GM18526 (cell line): ENCODE data around the gene IQSEC1.

Experiments used
- POLR2A ChIP-seq: IDR thresholded peaks from 3 replicates; pipeline ENCODE4 v1.6.1; 2011; ENCODE audit not compliant: insufficient read length; ENCODE audit errors: extremely low read depth

The IQSEC1 gene

DNA sequence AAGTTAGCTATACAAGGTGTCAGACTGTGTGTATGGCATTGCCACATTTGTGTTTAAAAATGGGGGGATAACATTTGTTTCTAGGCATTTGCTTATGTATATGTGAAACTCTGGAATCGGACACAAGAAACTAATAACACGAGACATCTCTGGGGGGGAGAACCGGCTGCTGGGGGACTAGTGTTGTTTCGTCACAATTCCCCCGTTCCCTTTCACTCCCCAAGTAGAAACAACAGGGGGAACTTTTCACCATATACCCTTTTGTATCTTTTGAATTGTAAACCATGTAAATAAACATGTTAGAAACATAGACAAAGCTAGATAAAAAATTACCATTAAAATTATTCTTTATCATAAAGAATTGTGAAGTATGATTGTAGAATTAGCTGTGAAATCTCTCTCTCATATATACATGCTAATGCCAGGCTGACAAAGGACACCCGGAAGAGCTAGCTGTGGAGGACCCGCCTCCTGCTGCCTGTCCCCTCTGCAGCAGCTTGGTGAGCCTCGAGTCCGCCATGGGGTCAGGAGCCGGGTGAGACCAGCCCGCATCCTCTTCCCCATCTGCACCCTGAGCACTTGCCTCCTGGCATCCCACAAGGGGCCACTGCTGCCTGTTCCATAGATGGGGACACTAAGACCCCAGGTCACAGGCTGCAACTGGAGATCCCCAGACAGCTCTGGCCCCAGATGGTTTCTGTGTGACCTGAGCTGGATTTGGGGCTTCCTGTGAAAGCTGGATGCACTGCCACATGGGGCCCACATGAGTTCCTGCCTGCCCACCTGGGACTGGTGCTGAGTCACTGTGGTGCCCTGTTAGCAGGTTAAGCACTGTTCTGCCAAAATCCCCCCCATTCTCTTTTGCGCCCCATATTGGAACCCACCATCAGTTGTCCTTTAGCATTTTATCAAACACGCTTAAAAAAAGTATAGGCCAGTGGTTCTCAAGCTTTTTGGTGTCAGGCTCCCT lies 91.6 kb downstream of the IQSEC1 start:
- no peak for TF ChIP-seq POLR2A

DNA sequence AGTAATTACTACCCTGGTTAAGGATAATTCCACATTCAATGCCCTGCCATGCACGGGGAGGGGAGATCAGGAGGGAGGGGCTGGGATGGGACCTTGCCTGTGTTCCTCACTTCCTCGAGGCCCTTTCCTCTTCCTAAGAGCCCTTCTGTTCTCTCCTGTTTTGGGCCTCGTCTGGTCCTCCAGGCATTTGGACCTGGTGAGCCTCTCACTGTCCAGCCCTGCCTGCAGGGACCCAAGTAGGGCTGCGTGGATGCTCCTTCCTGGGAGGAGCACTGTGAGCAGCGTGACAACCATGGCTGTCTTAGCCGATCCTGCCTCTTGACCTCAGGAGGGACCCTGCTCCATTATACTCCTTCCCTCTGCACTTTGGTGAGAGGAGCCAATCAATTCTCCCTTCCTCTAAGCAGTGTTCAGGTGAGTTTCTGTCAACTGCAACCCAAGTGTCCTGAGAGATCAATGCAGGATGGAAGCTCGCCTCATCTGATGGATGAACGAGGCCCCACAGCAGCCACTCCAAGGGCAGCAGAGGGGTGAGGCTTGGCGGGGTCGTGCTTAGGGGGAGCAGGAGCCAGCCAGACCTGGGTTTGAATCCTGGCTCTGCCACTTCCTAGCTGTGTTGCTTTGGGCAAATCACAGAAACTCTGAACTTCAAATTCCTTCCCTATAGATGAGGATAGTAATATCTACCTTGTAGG lies 92.5 kb downstream of the IQSEC1 start:
- no peak for TF ChIP-seq POLR2A

GRCh38 chr3:12979947-12980487 lies 93.2 kb downstream of the IQSEC1 start:
- TF ChIP-seq POLR2A = no peak

DNA sequence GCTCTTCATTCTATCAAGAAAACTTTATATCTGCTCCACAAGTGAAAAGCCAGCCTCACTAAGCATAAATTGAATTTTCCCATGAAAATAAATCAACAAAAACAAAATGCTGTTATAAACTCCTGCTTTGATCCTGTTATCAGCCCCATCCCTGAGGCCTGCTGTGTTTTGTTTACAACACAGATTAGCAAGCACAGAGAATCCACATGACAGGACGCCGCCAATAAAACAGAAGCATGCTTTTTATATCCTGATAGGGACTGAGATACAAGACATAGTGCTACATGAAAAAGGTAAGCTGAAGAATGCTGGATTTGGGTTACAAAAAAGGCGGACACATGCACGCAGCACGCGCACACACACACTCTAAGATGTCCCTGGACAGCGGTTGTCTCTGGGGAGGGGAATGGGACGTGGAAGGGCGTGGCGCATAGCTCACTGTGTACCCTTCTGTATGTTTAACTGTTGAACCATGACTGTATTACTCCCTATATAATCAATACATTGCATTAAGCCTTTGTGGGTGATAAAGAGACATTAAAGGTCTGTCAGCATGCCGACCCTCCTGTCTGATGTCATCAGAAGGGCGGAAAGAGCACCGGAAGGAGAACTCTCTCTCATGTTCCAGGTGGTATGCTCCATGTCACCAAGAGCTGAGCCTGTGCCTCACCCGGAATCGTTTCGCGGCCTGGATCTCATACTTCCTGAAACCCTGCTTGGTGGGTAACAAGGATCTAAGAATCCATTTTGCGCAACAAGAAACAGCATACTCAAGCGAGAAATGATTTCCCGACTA lies 93.9 kb downstream of the IQSEC1 start:
- no peak for TF ChIP-seq POLR2A

- no peak for TF ChIP-seq POLR2A
These were observed 94.5 kb downstream of the IQSEC1 start for GRCh38 chr3:12978682-12979081.

GRCh38 chr3:12977117-12977808 lies 96.0 kb downstream of the IQSEC1 start:
- no peak for TF ChIP-seq POLR2A

GRCh38 chr3:12975748-12976522 lies 97.3 kb downstream of the IQSEC1 start:
- TF ChIP-seq POLR2A = no peak

DNA sequence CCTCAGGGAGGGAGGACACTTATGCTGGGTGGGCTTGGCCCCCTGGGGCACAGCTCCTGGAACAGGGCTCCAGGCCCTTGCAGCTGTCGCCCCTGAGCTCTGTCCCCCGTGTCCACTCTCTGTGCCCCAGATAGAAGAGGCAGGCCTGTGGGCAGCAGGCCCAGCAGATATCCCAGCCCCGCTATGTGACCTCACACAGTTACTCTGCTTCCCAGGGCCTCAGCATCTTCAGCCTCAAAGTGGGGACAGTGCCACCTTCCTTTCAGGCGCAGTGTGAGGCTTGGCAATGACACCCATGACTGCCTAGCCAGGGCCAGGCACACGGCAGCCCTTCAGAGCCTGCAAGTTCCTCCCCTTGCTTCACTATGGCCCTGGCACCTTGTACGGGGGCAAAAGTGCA lies 98.4 kb downstream of the IQSEC1 start:
- TF ChIP-seq POLR2A = no peak

- TF ChIP-seq POLR2A = no peak
These were observed 98.9 kb downstream of the IQSEC1 start for GRCh38 chr3:12974334-12974733.

GRCh38 chr3:12973827-12974226 lies 99.4 kb downstream of the IQSEC1 start:
- TF ChIP-seq POLR2A = no peak

DNA sequence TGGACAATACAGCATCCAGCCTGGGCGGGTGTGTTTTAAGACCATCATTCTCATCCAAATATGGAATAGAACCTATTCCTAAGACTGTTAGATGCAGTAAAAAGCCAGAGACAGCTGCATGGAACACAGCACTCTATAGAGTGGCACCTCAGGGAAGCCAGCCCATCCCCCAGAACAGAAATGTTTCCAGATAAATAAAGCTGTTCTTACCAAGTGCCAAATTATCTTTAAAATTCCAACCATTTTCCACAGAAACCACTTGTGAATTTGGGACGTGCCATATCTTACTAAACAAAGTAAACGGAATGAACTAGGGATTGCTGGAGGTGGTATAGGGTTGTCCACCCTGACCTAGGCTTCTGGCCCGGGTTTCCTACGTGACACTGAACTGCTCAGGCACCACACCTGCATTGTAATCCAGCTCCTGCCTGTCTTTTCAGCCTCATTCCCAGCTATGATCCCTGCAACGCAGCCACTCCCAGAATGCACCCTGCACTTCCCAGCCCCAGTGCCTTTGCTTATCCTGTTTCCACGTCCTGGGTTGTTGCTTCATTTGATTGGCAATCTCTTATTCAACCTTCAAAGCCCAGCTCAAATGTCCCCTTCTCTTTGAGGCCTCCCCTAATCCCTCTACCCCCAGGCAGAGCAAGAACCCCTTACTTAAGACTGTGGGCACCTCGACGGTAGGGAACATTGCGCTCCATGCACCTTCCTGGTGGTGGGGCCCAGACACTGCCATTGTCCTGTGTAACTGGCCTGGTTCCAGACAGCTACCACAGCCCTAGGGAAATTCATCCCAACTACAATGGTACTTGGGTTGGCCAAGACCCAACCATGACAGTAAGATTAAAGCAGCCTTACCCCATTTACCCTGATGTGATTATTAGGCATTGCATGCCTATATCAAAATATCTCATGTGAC lies 100.2 kb downstream of the IQSEC1 start:
- no peak for TF ChIP-seq POLR2A

DNA sequence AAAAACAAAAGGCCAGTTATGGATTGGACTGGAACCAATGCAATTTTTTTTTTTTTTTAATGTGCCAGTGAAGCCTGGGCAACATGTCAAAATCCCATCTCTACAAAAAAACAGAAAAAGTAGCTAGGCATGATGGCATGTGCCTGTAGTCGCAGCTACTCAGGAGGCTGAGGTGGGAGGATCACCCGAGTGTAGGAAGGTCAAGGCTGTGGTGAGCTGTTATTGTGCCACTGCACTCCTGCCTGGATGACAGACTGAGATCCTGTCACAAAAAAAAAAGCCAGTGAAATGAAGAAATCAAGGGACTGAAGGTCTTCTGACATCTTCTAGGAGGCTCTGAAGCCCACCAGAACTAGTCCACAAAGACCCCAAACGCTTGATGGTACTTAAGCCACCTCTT lies 101.2 kb downstream of the IQSEC1 start:
- no peak for TF ChIP-seq POLR2A

GRCh38 chr3:12970684-12971083 lies 102.5 kb downstream of the IQSEC1 start:
- no peak for TF ChIP-seq POLR2A

GRCh38 chr3:12969486-12969885 lies 103.7 kb downstream of the IQSEC1 start:
- TF ChIP-seq POLR2A = no peak
